Large intestine (tissue), 3 donors: ENCODE results near the gene TBC1D17. TPM values are rescaled to one million over a fixed set of nuclear protein-coding genes. Genes with fewer than 3 reads are reported as not detected.
A peak's percentile ranks its signal among the peaks of the same experiment; 100 is the strongest.

Experiments used
- DNase-seq, 2 donors: peaks; one replicate each; pipeline versions ENCODE4 v3.0.0 to v3.0.0-alpha.2; 2013
- H3K27ac ChIP-seq: one replicate; pipeline ENCODE4 v1.5.1; 2013; ENCODE audit warnings: low read length
- H3K27me3 ChIP-seq: 2 replicates; pipeline ENCODE4 v1.6.1; 2013; ENCODE audit warnings: low read length; ENCODE audit not compliant: control insufficient read depth, insufficient read depth
- H3K36me3 ChIP-seq: 2 replicates; pipeline ENCODE4 v1.6.1; 2013; ENCODE audit warnings: low read length; ENCODE audit not compliant: control insufficient read depth, insufficient read depth
- H3K4me1 ChIP-seq: one replicate; pipeline ENCODE4 v1.6.1; 2013; ENCODE audit warnings: low read length; ENCODE audit not compliant: control insufficient read depth, insufficient read depth
- H3K4me3 ChIP-seq: one replicate; pipeline ENCODE4 v1.5.1; 2013; ENCODE audit warnings: low read length
- H3K9me3 ChIP-seq: one replicate; pipeline ENCODE4 v1.6.1; 2013; ENCODE audit warnings: mild to moderate bottlenecking, low read depth, low read length, moderate library complexity; ENCODE audit not compliant: control insufficient read depth
- WGBS: methylation state at CpG from one replicate; pipeline ENCODE4 v1.1.5; 2013; ENCODE audit warnings: low lambda C conversion rate; ENCODE audit not compliant: insufficient coverage; 5-methylcytosine and 5-hydroxymethylcytosine counted together
- polyA plus RNA-seq: library from polyadenylated mRNA; unstranded; fragments of 120-200 nt; gene quantifications from one replicate; pipeline ENCODE4 v1.2.1, GENCODE V29; 2013

Gene TBC1D17
- polyA plus RNA-seq, 1 donor, result 31.6 TPM

DNA sequence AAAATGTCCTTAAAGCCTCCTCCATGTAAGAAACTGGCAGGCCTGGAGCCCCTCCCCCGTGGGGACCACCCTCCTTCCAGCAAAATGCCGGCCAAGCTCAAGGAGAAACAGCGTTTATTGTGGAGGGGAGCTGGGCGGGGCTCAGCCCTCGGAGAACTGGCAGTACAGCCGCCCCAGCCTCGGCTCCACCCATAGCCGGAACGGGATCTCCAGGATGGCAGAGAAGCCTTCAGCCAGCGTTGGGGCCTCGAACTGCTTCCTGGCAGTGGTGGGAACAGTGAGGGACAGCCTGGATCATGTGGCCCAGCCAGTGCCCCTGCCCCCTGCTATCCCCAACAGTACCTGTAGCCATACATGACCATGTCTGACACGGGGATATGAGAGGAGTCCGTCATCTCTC, 16.4 kb upstream of the TBC1D17 start:
- no CpG with 5 or more reads among the region's 13 CpGs for WGBS
- no peak for DNase-seq
- no peak overlapping the region for H3K4me3 ChIP-seq
- H3K36me3 ChIP-seq, result peaks cover 71% of the 10 kb centered on the region
- H3K27me3 ChIP-seq, result no peaks in the 10 kb centered on the region
- H3K27ac ChIP-seq, result no peak overlapping the region
- peaks cover 2% of the 10 kb centered on the region for H3K9me3 ChIP-seq
- H3K4me1 ChIP-seq, result peaks cover 5% of the 10 kb centered on the region

DNA sequence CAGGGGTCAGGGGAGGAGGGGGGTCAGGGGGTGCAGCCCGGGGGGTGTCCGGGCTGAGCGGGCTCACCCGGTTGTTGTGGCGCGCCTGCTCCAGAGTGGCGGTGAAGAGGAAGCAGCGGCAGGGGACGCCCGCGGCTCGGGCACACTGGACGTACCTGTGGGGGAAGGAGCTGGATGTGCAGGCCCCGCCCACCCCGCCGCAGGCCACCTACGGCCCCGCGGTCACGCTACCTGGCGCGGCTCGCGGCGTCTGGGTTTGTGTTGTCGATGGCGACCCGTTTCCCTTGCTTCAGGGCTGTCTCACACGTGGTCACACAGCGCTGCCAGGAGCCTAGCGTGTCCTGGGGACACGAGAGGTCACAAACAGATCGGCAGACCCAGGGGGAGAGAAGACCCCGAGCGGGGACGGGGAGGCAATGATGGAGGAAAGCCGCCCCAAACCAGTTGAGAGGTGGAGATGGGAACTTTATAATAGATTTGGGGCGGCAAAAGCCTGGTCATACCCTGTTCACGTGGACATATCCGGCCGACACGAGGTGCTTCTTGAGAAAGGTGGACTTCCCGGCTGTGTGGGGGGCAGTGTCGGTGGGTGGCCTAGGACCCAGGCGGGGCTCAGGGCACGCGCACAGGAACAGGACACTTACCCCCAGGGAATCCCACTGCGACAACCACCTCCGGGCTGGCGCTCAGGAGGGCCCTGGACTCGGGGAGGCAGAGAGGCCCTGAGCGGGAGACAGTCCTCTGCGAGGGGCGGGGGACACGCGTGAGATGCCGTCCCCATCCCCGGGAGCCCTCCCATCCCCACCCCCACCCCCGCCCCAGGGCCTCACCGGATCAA, 15.7 kb upstream of the TBC1D17 start:
- Histone ChIP-seq H3K9me3 (peaks cover 2% of the 10 kb centered on the region), H3K36me3 (peaks cover 67% of the 10 kb centered on the region), H3K4me1 (peaks cover 11% of the 10 kb centered on the region), H3K27me3 (no peaks in the 10 kb centered on the region), H3K27ac (no peak overlapping the region), H3K4me3 (no peak overlapping the region)
- DNase-seq, result no peak
- 90% methylated on average over 2 of the region's 60 CpGs for WGBS

DNA sequence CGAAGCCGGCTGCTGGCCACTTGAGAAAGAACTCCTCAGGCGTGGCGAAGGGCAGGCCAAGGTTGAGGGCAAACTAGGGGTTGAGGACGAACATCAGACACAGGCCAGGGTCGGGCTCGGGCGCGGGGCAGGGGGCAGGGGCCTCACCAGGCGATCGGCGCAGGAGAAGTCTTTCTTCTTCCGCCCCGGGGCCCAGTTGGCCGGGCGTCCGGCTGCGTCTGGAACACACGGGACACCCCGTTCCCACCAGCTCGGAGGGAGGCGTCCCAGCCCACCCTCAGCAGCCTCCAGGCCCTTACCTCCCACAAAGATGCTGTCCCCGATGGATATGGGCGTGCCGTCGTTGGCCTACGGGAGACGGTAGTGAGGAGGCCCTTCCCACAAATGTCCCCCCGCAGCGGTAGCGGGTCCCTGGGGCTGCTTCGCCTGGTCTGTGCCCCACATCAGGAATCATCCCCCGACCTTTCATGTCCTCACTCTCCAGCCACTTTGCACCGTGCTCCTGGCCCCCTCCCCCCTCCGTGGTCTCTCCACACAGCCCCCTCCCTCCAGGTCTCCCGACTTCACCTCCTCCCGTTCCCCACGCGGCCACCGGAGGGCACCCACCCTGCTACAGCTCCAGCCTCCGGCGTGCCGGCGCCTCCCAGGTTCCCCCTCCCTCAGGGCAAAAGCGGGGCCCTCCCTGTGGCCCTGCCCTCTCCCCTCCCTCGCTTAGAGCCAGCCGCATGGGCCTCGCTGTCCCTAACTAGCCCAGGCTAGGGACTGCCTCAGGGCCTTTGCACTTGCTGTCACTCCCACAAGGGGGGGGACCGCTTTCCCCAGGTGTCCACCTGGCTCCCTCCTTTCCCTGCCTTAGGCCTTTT, 14.9 kb upstream of the TBC1D17 start:
- peaks cover 12% of the 10 kb centered on the region for H3K4me1 ChIP-seq
- H3K4me3 ChIP-seq, result no peak overlapping the region
- DNase-seq, result no peak
- H3K9me3 ChIP-seq, result peaks cover 2% of the 10 kb centered on the region
- 100% methylated on average over 1 of the region's 49 CpGs for WGBS
- no peaks in the 10 kb centered on the region for H3K27me3 ChIP-seq
- H3K27ac ChIP-seq, result no peak overlapping the region
- peaks cover 58% of the 10 kb centered on the region for H3K36me3 ChIP-seq

DNA sequence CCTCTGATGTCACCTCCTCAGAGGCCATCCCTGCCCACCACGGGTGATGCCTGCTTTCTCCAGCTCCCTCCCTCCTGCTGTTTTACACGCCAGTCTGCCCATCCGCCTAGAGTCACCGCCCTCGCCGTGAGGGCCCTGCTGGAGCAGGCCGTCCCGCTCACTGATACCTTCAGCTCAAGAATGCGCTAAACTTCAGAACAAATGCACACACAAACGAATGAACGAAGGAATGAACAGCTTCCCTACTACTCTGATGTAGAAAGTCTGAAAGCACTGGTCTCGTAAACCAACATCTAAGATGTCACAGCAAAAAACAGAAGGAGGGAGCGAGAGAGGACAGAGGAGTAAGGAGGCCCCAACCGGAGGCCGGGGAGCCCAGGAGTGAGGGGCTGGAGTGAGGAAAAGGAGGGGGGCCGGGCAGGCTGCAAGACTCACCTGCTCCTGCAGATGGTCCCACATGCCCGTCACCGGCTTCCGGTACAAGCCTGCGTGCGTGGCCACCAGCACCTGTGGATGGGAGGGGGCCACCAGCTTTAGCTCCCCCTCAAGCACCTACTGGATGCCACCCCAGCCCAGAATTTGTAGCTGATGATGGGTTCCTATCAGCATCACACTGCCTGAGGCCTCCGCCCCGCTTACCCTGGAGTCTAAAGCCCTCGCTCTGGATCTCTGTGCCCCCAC, 14.1 kb upstream of the TBC1D17 start:
- no peak for DNase-seq
- no peak overlapping the region for H3K4me3 ChIP-seq
- no peaks in the 10 kb centered on the region for H3K27me3 ChIP-seq
- H3K36me3 ChIP-seq, result peaks cover 50% of the 10 kb centered on the region
- H3K4me1 ChIP-seq, result peaks cover 16% of the 10 kb centered on the region
- no peak overlapping the region for H3K27ac ChIP-seq
- no CpG with 5 or more reads among the region's 24 CpGs for WGBS
- H3K9me3 ChIP-seq, result peaks cover 2% of the 10 kb centered on the region

DNA sequence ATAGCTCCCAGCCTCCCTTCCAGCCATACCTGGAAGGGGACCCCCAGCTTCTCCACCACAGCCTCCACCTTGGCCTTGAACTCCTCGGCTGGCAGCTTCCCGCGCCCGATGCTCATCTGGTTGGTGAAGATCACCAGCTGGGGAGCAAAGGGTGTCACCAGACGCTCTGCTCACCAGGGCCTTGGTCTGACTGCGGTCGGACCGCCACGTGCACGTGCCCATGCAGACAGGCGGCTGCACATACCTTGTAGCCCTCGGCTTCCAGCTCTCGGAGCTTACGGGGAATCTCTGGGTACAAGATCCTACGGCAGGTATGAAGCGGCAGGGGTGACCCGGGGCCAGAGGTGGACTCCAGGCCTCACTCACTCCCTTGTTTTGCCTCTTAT, 13.6 kb upstream of the TBC1D17 start:
- peaks cover 22% of the 10 kb centered on the region for H3K4me1 ChIP-seq
- H3K36me3 ChIP-seq, result peaks cover 45% of the 10 kb centered on the region

DNA sequence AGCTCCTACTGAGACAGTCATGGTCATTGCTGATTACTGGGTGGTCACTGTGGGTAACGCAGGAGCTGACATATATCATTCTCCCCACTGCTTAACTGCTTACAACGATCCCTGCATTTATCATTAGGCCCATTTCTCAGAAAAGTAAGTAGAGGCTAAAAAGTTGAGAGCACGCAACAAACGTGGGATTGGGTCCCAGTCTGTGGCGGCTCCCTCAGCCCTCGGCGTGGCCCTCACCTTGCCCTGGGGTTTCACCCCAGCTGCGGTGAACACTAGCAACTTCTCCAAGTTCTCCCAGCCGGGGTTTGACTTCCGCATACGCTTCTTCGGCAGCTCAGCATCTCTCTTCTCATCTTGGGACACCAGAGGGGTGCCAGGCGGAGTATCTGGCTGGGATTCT, 12.6 kb upstream of the TBC1D17 start:
- H3K36me3 ChIP-seq, result peaks cover 39% of the 10 kb centered on the region
- H3K27ac ChIP-seq, result no peak overlapping the region
- H3K9me3 ChIP-seq, result peaks cover 2% of the 10 kb centered on the region
- no CpG with 5 or more reads among the region's 13 CpGs for WGBS
- H3K4me3 ChIP-seq, result no peak overlapping the region
- H3K27me3 ChIP-seq, result no peaks in the 10 kb centered on the region
- H3K4me1 ChIP-seq, result peaks cover 22% of the 10 kb centered on the region
- DNase-seq, result no peak

More for the DNA sequence above, 13.6 kb upstream of the TBC1D17 start:
- DNase-seq, result no peak
- Histone ChIP-seq H3K9me3 (peaks cover 2% of the 10 kb centered on the region), H3K27ac (no peak overlapping the region), H3K4me3 (no peak overlapping the region), H3K27me3 (no peaks in the 10 kb centered on the region)
- no CpG with 5 or more reads among the region's 17 CpGs for WGBS

DNA sequence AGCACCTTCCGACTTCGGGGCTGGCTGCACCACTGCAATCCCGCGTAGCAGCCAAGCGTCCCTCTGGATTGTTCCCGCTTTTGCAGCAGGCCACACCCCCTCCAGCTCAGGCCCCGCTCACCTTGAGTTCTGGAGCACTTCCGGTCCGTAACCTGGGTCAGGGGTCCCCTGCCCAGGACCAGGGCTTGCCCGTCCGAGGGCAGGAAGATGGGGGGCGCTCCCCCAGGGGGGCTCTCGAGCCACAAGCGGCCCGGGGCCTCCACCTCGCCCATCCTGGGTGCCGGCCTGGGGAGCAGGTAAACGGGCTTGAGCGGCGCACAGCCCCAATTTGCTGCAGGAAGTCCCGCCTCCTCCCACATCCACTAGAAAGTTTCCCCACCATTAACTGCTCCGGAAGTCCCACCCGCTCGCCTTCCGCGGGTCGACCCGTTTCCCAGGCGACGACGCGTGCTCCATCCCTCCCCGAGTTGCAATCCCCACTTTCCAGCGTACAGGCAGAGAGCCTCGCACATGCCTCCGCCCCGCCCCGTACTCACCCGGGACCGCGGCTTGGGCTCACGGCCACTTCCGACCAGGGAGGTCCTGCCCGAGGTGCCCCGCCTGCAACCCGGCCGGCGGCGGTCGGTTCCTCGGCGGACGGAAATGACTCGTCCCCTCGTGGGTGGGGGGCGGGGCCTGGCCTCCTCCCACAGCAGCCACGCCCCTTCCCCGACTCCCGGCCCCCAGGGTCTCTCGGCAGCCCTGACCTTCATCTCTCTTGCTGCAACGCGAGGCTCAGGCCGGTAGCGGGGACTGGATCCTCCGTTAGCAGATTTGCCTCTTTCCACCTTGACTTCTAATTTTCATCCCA, 10.3 kb upstream of the TBC1D17 start, which contains the start of gene PNKP:
TSS of gene PNKP (minus strand) at position 644 of the 850 bp plus-strand sequence. CDS start at position 272, 372 bp downstream.
- H3K9me3 ChIP-seq, result peaks cover 2% of the 10 kb centered on the region
- peaks cover 35% of the 10 kb centered on the region for H3K36me3 ChIP-seq
- no CpG with 5 or more reads among the region's 65 CpGs for WGBS
- peak within 1 kb of the TSS; percentile 97 for H3K4me3 ChIP-seq
- peaks cover 30% of the 10 kb centered on the region for H3K4me1 ChIP-seq
- peak within 1 kb of the TSS; percentile 99 for H3K27ac ChIP-seq
- no peaks in the 10 kb centered on the region for H3K27me3 ChIP-seq
- peak; percentile 92 to 98 for DNase-seq

DNA sequence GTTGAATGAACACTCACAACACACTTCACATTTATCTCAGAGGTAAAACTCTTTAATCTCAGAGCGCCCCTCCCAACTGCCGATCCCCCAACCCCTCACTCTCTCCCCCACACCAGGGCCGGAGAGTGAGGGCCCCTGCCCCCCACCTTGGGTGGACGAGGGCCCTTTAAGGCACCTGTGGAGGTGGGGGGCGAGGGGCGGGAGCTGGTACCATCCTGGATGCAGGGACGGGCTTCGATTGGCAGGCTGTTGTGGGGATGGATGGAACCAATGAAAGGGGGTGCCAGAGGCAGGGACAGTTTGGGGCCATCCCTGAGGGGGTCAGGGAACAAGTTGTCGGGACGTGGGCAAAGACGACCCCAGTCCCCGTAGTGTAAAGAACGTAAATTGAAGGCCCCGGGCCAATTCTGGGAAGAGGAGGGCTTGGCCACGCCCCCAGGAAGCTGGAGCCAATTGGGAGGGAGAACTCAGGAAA, 8.5 kb upstream of the TBC1D17 start:
- no CpG with 5 or more reads among the region's 15 CpGs for WGBS
- DNase-seq, result no peak
- Histone ChIP-seq H3K27ac (peak overlapping the region; percentile 74), H3K36me3 (peaks cover 28% of the 10 kb centered on the region), H3K9me3 (no peaks in the 10 kb centered on the region), H3K4me3 (peak overlapping the region; percentile 38), H3K27me3 (no peaks in the 10 kb centered on the region), H3K4me1 (peaks cover 30% of the 10 kb centered on the region)

DNA sequence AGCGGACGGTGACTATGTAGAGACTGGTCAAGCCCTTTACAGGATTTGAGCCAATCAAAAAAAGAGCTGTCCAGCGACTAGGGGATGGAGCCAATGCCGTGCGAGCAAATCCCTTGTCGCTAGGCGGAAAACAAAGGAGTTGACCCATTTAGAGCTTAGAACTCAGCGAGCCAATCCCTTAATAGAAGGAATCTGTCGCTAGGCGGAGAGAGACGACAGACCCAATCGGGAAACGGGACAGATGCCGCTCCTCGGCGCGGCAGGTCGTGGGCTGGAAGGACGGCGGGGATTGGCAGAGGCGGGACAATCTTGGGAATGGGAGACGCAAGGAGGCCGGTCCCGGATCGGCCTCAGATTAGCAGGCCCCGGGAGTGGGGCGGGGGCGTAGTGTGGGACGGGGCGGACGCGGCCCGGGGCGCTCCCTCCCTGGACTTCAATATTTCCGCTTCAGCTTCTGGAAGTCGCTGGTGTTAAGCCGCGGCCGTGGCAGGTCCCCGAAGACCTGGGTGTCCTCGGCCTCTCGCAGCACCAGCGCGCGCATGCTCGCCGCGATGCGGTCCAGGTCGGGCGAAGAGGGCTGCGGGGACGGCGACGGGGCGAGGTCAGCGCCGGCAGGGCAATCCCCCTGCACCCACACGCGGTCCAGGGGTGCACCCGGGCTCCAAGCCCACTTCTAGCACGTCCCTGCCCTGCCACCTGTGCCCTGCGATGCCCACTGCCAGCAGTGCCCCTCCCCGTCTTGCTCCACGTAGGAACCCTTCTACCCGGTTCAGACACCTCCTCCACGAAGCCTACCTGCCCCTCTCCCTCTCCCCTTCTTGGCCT, 7.8 kb upstream of the TBC1D17 start:
- peak overlapping the region; percentile 48 for H3K4me3 ChIP-seq
- H3K9me3 ChIP-seq, result no peaks in the 10 kb centered on the region
- peaks cover 30% of the 10 kb centered on the region for H3K4me1 ChIP-seq
- DNase-seq, result peak; percentile 99 to 100
- H3K36me3 ChIP-seq, result peaks cover 26% of the 10 kb centered on the region
- H3K27ac ChIP-seq, result peak overlapping the region; percentile 82
- no peaks in the 10 kb centered on the region for H3K27me3 ChIP-seq
- no CpG with 5 or more reads among the region's 67 CpGs for WGBS
